Lower leg skin (tissue), 3 donors: Measurements from ENCODE around the gene MATCAP1.

ENCODE experiments used
- POLR2A ChIP-seq, 2 donors: fragments of 450-650 bp; IDR thresholded peaks; one replicate each; pipeline ENCODE4 v1.6.1; 2016 to 2017; ENCODE audit warnings: antibody characterized with exemption in 2 of 2, mild to moderate bottlenecking in 1 of 2, moderate library complexity in 1 of 2
- TF ChIP-seq, protein P1 (sequence below), 3 donors: fragments of 450-650 bp; IDR thresholded peaks; one replicate each; pipeline ENCODE4 v1.5.1; 2016; ENCODE audit warnings: antibody characterized with exemption in 3 of 3, mild to moderate bottlenecking in 3 of 3, moderate library complexity in 2 of 3

DNA sequence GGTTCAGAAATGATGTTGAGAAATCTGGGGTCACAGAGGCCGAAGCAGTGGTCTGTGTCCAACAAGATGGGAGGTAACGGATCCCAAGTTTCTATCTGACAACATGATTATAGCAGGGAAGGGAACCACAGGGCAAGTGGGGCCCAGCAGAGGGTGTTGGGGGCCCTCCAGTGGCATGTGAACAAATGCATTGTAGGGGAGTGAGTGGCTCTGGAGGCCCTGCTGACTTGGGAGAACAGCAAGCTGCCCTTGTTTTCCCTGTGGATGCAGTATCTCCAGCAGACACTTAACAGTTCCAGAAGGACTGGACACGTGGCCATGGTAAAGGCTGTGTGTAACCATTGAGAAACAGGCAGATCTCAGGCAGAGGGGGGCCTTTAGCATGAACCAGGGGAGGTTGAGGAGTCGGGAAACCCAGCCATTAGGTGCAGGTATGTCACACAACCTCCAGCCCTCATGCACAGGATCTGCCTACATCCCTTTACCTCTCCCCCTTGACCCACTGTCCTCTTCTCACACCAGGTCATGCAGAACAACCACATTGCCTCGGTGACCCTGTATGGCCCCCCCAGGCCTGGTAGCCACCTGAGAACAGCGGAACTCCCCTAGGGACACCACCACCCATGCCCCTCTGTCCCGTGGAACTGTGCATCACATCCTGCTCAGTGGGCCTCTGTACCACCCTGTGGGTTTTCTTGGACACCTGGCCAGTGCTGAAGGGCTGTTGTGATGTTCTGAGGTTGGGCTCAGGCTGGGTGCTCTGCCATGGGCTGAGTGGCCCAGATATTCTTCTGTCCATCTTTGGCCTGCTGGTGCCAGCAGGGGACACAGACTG lies 37.0 kb downstream of the MATCAP1 start:
- no peak for TF ChIP-seq POLR2A (IDR thresholded peaks at IDR 0.05)
- TF ChIP-seq, protein P1, sequence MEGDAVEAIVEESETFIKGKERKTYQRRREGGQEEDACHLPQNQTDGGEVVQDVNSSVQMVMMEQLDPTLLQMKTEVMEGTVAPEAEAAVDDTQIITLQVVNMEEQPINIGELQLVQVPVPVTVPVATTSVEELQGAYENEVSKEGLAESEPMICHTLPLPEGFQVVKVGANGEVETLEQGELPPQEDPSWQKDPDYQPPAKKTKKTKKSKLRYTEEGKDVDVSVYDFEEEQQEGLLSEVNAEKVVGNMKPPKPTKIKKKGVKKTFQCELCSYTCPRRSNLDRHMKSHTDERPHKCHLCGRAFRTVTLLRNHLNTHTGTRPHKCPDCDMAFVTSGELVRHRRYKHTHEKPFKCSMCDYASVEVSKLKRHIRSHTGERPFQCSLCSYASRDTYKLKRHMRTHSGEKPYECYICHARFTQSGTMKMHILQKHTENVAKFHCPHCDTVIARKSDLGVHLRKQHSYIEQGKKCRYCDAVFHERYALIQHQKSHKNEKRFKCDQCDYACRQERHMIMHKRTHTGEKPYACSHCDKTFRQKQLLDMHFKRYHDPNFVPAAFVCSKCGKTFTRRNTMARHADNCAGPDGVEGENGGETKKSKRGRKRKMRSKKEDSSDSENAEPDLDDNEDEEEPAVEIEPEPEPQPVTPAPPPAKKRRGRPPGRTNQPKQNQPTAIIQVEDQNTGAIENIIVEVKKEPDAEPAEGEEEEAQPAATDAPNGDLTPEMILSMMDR (IDR thresholded peaks at IDR 0.05) = no peak
